Measurements from ENCODE around the gene RSPH3.

The RSPH3 gene

GRCh38 chr6:159008656-159009288 lies 8.8 kb upstream of the RSPH3 start:
- DNase-seq (ENCODE audit: low read depth), result no peak
- no peak overlapping the region for H3K4me3 ChIP-seq (ENCODE audit: control insufficient read depth, low read depth, low read length)
- TF ChIP-seq CTCF (IDR thresholded peaks at IDR 0.05; ENCODE audit: control insufficient read depth, insufficient read depth, low read depth, low read length, missing control alignments), result peak; percentile 39

- H3K4me3 ChIP-seq (ENCODE audit: control insufficient read depth, low read depth, low read length), result no peak overlapping the region
- TF ChIP-seq CTCF (IDR thresholded peaks at IDR 0.05; ENCODE audit: control insufficient read depth, insufficient read depth, low read depth, low read length, missing control alignments), result no peak
- DNase-seq (ENCODE audit: low read depth), result no peak
Measured at GRCh38 chr6:159007510-159007909, 7.5 kb upstream of the RSPH3 start.

DNA sequence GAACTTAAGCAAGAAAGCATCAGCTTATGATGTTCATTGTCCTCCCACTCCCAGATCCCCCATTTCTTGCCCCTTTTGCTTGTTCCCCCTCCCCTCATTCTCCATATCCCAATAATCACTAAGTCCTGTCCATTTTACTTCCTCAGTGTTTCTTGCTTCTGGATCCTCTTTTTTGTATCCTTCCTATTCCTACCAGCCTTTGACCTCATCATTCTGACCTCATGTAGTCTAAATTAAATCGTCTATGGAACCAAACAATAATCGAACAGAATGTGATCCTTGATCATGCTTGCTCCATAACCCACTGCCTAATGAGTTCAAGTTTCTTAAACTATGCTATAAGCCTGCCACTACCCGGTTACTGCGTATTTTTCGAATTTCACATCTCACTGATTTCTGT lies 5.4 kb upstream of the RSPH3 start:
- DNase-seq (ENCODE audit: low read depth), result no peak
- no peak for TF ChIP-seq CTCF (IDR thresholded peaks at IDR 0.05; ENCODE audit: control insufficient read depth, insufficient read depth, low read depth, low read length, missing control alignments)
- no peak overlapping the region for H3K4me3 ChIP-seq (ENCODE audit: control insufficient read depth, low read depth, low read length)

DNA sequence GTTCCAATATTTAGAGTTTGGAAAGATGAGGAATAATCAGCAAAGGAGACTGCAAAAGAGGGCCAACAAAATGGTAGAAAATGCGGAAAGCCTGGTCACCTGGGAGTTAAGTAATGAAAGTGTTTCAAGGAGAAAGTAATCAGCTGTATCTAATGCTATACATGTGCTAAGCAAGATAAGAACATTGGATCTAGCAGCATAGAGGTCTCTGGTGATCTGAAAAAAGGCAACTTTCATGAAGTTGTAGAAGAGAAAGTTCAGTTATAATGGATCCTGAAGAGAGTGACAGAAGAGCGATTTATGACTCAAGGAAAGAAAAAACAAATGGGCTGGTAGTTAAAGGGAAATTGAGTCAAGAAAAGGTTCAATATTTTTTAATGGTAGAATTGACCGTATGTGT lies 4.6 kb upstream of the RSPH3 start:
- no peak overlapping the region for H3K4me3 ChIP-seq (ENCODE audit: control insufficient read depth, low read depth, low read length)
- no peak for TF ChIP-seq CTCF (IDR thresholded peaks at IDR 0.05; ENCODE audit: control insufficient read depth, insufficient read depth, low read depth, low read length, missing control alignments)
- no peak for DNase-seq (ENCODE audit: low read depth)

- no peak for TF ChIP-seq CTCF (IDR thresholded peaks at IDR 0.05; ENCODE audit: control insufficient read depth, insufficient read depth, low read depth, low read length, missing control alignments)
Measured at GRCh38 chr6:159002432-159003155, 2.6 kb upstream of the RSPH3 start.

GRCh38 chr6:158999154-158999665 lies 792 bp downstream of the RSPH3 start:
- TF ChIP-seq CTCF (IDR thresholded peaks at IDR 0.05; ENCODE audit: control insufficient read depth, insufficient read depth, low read depth, low read length, missing control alignments), result no peak
- no peak for DNase-seq (ENCODE audit: low read depth)
- peak overlapping the region; percentile 99 for H3K4me3 ChIP-seq (ENCODE audit: control insufficient read depth, low read depth, low read length)

More at GRCh38 chr6:159002432-159003155, 2.6 kb upstream of the RSPH3 start:
- no peak for DNase-seq (ENCODE audit: low read depth)
- H3K4me3 ChIP-seq (ENCODE audit: control insufficient read depth, low read depth, low read length), result no peak overlapping the region
